ENCODE results near the gene SPOPL. TPM values are rescaled to one million over a fixed set of nuclear protein-coding genes. Genes with fewer than 3 reads are reported as not detected.

Gene SPOPL
- total RNA-seq, 1 donor from 2014 or later, result 9.1 TPM

DNA sequence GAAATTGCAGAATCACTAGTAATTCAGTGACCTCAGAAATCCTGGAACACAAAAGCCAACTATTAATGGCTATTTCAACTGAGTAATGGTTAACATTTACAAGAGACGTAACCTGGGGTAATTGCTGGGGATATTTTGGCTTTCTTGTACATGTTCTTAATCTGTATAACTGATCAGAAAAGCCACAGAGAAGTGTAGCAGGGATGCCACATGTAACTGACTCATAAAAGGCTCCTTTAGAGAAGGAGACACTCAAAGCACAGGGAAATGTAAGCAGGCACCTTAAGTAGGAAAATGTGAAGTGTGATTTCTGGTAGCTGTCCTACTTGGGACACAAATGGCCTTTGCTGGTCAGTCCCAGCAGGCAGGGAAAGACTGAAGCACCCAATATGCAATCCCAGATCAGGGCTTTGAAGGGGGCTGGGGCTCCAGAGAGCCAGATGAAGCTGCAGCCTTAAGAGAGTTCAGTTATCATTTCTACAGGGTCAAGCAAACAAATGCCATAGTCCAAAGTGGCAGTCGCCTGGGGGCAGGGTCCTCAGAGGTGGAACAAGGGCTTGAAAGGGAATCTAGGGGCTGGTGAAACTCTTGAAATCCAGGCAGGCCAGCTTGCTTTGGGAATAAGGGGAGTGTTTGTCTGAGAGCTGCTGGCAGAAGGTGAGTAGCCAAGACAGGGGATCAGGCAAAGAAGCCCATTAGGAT is 7.2 kb upstream of the SPOPL start:
- DNase-seq (ENCODE audit: low read depth), result no peak
- no peak overlapping the region for H3K4me3 ChIP-seq (ENCODE audit: low read depth, low read length)
- TF ChIP-seq, protein P1, sequence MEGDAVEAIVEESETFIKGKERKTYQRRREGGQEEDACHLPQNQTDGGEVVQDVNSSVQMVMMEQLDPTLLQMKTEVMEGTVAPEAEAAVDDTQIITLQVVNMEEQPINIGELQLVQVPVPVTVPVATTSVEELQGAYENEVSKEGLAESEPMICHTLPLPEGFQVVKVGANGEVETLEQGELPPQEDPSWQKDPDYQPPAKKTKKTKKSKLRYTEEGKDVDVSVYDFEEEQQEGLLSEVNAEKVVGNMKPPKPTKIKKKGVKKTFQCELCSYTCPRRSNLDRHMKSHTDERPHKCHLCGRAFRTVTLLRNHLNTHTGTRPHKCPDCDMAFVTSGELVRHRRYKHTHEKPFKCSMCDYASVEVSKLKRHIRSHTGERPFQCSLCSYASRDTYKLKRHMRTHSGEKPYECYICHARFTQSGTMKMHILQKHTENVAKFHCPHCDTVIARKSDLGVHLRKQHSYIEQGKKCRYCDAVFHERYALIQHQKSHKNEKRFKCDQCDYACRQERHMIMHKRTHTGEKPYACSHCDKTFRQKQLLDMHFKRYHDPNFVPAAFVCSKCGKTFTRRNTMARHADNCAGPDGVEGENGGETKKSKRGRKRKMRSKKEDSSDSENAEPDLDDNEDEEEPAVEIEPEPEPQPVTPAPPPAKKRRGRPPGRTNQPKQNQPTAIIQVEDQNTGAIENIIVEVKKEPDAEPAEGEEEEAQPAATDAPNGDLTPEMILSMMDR (conservative IDR thresholded peaks at IDR 0.05; ENCODE audit: low read depth, low read length), result no peak

GRCh38 chr2:138495384-138495783 is 6.2 kb upstream of the SPOPL start:
- TF ChIP-seq, protein P1 (conservative IDR thresholded peaks at IDR 0.05; ENCODE audit: low read depth, low read length), result no peak
- no peak overlapping the region for H3K4me3 ChIP-seq (ENCODE audit: low read depth, low read length)
- DNase-seq (ENCODE audit: low read depth), result no peak

- no peak for DNase-seq (ENCODE audit: low read depth)
- TF ChIP-seq, protein P1 (conservative IDR thresholded peaks at IDR 0.05; ENCODE audit: low read depth, low read length), result no peak
- no peak overlapping the region for H3K4me3 ChIP-seq (ENCODE audit: low read depth, low read length)
These were observed 5.4 kb upstream of the SPOPL start for GRCh38 chr2:138496096-138496651.

DNA sequence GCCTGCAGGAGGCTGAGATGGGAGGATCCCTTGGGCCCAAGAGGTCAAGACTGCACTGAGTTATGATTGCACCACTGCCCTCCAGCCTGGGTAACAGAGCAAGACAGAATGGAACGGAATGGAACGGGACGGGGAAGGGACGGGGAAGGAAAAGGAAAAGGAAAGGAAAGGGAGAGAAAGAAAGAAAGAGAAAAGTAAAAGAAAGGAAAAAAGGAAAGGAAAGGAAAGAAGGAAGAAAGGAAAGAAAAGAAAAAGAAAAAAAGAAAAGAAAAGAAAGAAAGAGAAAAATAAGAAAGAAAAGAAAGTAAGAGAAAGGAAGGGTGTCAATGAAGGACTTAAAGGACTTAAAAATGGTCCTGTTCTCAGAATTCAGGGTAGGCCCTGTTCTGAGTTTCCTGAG is 4.3 kb upstream of the SPOPL start:
- TF ChIP-seq, protein P1 (conservative IDR thresholded peaks at IDR 0.05; ENCODE audit: low read depth, low read length), result no peak
- no peak for DNase-seq (ENCODE audit: low read depth)
- H3K4me3 ChIP-seq (ENCODE audit: low read depth, low read length), result no peak overlapping the region

- no peak overlapping the region for H3K4me3 ChIP-seq (ENCODE audit: low read depth, low read length)
- TF ChIP-seq, protein P1 (conservative IDR thresholded peaks at IDR 0.05; ENCODE audit: low read depth, low read length), result no peak
- DNase-seq (ENCODE audit: low read depth), result no peak
These were observed 1.9 kb upstream of the SPOPL start for GRCh38 chr2:138499684-138500083.

GRCh38 chr2:138500592-138501424 is 762 bp upstream of the SPOPL start:
- no peak for DNase-seq (ENCODE audit: low read depth)
- peak overlapping the region; percentile 92 for H3K4me3 ChIP-seq (ENCODE audit: low read depth, low read length)
- TF ChIP-seq, protein P1 (conservative IDR thresholded peaks at IDR 0.05; ENCODE audit: low read depth, low read length), result no peak
